GM18505 (cell line): Measurements from ENCODE around the gene SEC24A.
"Not testable (repeated sequence)": the region's sequence is repeated elsewhere in the genome, so short reads cannot be mapped to it uniquely, and the experiment has no call there.

Experiments used
- ATAC-seq: cut with Tn5 transposase; IDR thresholded peaks from one replicate; pipeline ENCODE4 v1.9.1; 2021; ENCODE audit not compliant: unreplicated experiment
- POLR2A ChIP-seq: IDR thresholded peaks from 4 replicates; pipeline ENCODE4 v1.6.1; 2011; ENCODE audit warnings: borderline replicate concordance; ENCODE audit not compliant: insufficient read depth, insufficient read length; ENCODE audit errors: extremely low read depth

Gene SEC24A

GRCh38 chr5:134692722-134693121 is 44.1 kb downstream of the SEC24A start:
- ATAC-seq: no peak
- TF ChIP-seq POLR2A: no peak

DNA sequence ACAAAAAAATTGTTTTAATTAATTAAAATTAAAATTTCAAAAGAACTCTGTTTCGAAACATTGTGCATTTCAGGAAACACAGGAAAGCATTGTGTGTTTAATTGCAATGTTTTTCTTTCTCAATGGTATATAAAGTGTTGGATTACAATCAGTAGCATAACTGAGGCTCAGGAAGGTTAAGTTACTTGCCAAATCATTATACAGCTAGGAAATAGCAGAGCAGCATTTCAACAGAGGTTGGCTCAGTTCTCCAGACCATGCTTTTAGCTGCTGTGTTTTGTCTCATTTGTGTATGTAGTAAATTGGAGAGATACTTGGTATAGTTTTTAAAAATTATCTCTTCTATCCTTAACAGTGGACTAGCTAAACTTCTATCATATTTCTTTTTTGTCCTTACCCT is 59.7 kb downstream of the SEC24A start:
- TF ChIP-seq POLR2A: no peak
- ATAC-seq: no peak

DNA sequence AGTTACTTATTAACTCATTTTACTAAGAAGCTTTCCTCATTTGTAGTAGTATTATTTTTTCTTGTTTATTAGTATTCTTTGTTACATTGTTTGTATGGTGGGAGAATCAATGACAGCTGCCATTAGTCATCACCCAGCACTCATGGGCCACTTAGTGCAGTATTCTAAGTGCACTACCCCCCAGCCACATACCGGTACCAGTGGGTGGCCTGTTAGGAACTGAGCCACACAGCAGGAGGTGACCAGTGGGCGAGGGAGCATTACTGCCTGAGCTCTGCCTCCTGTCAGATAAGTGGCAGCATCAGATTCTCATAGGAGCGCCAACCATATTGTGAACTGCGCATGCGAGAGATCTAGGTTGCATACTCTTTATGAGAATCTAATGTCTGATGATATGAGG is 65.5 kb downstream of the SEC24A start:
- TF ChIP-seq POLR2A: no peak
- ATAC-seq: no peak

- ATAC-seq: no peak
- TF ChIP-seq POLR2A: no peak
Measured at GRCh38 chr5:134714541-134714940, 66.0 kb downstream of the SEC24A start.

DNA sequence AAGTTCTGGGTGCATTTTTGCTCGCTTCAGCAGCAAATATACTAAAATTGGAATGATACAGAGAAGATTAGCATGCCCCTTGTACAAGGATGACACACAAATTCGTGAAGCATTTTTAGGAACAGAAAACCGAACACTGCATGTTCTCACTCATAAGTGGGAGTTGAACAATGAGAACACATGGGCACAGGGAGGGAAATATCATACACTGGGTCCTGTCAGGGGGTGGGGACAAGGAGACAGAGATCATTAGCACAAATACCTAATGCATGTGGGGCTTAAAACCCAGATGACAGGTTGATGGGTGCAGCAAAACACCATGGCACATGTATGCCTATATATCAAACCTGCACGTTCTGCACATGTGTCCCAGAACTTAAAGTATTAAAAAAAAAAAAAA is 66.9 kb downstream of the SEC24A start:
- not testable (repeated sequence) for ATAC-seq

GRCh38 chr5:134724872-134725271 is 76.3 kb downstream of the SEC24A start:
- ATAC-seq: no peak
- TF ChIP-seq POLR2A: no peak

DNA sequence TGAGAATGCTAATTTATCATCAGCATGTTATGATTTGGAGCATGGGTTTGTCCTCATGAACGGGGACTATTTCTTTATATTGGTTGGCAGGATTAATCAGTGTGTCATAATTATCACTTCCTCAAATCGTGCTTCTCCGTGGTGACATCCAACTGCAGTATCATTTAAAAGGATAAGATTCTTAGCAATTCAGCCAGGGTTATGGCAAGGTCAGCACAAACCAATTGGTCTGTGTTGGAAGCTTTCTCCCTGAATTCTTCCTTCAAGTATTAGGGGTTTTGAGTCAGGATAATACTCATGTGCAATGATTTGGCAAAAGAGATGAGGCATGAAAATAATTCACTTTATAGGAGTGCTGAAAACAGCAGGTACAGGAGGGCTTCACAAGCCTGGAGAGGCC is 84.2 kb downstream of the SEC24A start:
- ATAC-seq: no peak
- no peak for TF ChIP-seq POLR2A

DNA sequence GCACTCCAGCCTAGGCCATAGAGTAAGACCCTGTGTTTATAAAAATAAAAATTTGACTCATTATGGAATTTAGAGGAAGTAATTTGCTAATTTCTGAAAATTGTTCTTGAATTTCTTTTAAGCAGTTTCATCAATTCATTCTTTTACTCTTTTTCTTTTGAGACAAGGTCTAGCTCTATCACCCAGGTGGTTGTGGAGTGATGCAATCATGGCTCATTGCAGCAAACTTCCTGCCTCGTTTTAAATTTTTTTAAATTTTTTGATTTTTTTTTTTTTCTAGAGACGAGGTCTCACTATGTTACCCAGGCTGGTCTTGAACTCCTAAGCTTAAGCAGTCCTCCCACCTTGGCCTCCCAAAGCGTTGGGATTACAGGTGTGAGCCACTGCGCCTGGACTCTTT is 86.7 kb downstream of the SEC24A start:
- no peak for ATAC-seq
- TF ChIP-seq POLR2A: no peak

- TF ChIP-seq POLR2A: no peak
- ATAC-seq: no peak
Measured at GRCh38 chr5:134736173-134736812, 87.7 kb downstream of the SEC24A start.

GRCh38 chr5:134738133-134738962 is 89.8 kb downstream of the SEC24A start, which contains the start of gene CAMLG:
TSS of gene CAMLG (plus strand) at chr5:134738548. CDS start at chr5:134738621, 73 bp downstream.
- TF ChIP-seq POLR2A: peak; percentile 84
- peak; percentile 95 for ATAC-seq

DNA sequence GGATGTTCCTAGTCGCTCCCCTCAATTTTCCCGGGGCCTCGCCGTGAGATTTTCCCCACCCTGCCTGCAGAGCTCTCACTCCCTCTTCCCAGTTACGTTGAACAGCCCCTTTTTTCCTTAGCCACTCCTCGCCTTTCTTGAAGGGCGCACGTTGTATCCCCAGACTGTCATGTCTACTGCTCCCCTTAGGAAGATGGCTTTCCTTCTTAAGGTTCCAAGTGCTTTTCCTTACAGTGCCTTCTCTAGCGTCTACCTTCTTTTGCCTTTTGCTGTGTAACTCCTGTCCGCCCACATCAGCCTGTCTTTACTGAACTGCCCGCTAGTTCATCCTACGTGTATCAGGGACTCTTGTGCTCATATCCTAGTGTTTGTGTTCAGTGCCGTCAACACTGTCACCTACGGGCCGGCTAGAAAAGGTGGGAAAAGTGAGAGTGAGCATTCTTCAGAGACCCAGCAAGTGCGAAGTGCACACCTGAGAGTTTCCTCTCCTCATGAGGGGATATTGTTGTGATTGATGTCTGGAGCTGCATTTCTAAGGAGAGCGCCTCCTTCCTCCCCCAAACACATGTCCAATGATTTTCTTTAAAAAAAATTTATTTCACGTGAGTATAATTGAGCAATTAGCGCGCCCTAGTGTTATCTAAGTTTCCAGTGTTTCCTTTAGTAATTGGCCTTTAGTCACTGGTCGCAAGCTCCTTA is 90.5 kb downstream of the SEC24A start:
- ATAC-seq: no peak
- TF ChIP-seq POLR2A: no peak

GRCh38 chr5:134741052-134741451 is 92.5 kb downstream of the SEC24A start:
- no peak for ATAC-seq
- no peak for TF ChIP-seq POLR2A

DNA sequence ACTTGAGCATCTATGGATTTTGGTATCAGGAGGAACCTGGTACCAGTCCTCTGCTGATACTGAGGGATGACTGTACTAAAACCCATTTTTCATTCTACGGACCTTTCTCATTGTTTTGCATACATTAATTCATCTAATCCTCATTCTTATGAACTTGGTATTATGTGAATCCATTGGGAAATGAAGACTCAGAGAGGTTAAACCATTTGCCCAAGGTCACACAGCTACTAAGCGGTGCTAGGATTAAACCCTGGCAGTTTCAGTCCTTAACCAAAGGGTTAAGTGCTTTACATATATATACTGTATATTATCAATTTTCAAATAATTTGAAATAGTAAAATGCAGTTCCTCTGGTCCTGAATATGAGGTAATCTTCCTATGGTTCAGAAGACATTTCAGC is 93.5 kb downstream of the SEC24A start:
- no peak for TF ChIP-seq POLR2A
- no peak for ATAC-seq

- ATAC-seq: no peak
- TF ChIP-seq POLR2A: no peak
Measured at GRCh38 chr5:134749415-134749814, 100.8 kb downstream of the SEC24A start.
